GM06990 (cell line): ENCODE results near the gene NKAIN4.

ENCODE experiments used
- DNase-seq: peaks from one replicate; pipeline ENCODE4 v3.0.0-alpha.2; 2011; ENCODE audit not compliant: insufficient read length; ENCODE audit errors: extremely low read depth
- H3K27me3 ChIP-seq: replicated peaks from 2 replicates; pipeline ENCODE4 v1.6.0; 2011; ENCODE audit warnings: low read length; ENCODE audit not compliant: control insufficient read depth, insufficient read depth
- H3K36me3 ChIP-seq: 2 replicates; pipeline ENCODE4 v1.5.1; 2011; ENCODE audit warnings: low read length; ENCODE audit not compliant: control insufficient read depth, insufficient read depth
- H3K4me3 ChIP-seq: replicated peaks from 2 replicates; pipeline ENCODE4 v1.5.1; 2011; ENCODE audit warnings: low read depth, mild to moderate bottlenecking, control low read depth, low read length
- TF ChIP-seq, protein P1 (sequence below): IDR thresholded peaks from 2 replicates; pipeline ENCODE4 v1.5.1; 2011; ENCODE audit warnings: low read length, control low read depth, mild to moderate bottlenecking, inconsistent platforms; ENCODE audit not compliant: insufficient read depth, poor library complexity, severe bottlenecking

The NKAIN4 gene

DNA sequence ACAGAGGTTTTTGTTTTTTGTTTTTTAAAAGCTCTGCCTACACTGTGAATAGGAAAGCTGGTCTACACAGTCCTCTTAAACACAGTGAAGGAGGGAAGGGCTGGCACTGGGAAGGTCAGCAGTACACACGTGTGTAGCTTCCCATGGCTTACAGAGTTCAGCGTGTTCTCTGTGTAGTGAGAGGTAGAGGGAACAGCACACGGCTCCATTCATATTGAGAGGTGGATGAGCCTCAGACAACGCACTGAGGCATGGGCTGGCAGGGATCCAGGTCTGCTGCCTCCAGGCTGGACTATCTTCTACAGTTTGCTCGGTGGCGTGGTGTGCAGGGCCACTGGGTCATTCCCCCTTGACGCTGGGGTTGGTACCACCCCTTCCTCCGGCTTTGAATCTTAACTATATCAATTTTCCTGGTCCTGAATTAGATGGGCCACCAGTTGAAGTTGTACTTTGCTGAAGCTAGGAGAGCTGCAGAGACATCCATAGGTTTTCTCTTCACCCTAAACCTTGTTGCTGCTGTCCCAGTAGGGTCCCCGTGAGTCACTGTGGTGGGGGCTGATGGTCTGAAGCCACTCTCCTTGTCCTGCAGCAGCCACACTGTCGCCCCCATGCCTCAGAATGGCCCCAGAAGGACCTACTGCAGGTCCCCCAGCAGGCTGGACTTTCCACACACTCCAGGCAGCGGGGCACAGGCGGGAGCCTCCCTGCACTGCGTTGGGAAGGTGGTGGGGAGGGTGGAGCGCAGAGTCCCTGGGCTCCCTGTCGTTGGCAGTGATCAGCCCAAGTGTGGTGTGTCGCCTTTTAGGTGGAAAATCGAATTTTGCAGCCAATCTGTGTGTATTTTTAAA lies 20.3 kb upstream of the NKAIN4 start:
- peaks cover 16% of the 10 kb centered on the region for H3K36me3 ChIP-seq
- H3K4me3 ChIP-seq = peak overlapping the region; percentile 30; the same call in 1 of the 2 replicates

DNA sequence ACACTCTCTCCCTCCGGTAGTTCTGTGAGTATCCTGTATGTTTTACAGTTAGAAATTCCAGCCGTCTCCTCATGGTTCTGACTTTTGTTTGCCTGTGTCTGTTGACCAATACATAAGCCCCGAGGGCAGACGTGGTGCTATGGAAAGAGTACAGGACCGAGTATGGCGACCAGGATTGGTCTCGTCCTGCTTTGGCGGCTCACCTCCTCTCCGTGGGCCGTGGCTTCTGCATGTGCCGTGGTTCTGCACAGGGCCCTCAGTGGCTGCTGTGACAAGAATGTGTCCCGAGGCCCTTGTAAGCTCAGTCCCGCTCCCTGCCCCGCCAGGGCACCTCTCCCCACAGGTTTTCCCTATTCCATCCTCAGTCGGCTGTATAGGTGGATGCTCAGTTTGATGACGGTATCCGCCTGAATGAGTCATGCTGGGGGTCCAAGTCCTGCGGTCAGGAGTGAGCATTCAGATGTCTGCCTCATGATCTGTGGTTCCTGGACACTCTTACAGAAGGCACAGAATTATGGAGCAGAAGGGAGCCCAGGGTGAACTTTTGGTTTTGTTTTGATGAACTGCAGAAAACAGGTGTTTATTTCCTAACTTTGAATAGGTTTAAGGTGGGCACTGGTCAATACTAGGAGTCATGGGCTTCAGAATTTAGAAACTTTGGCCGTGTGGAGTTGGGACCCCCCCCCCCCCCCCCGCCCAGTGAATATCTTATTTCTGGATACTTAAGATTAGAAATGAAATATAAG lies 19.5 kb upstream of the NKAIN4 start:
- Histone ChIP-seq H3K27me3 (no peaks in the 10 kb centered on the region), H3K4me3 (peak overlapping the region; percentile 96), H3K36me3 (peaks cover 14% of the 10 kb centered on the region)
- TF ChIP-seq, protein P1, sequence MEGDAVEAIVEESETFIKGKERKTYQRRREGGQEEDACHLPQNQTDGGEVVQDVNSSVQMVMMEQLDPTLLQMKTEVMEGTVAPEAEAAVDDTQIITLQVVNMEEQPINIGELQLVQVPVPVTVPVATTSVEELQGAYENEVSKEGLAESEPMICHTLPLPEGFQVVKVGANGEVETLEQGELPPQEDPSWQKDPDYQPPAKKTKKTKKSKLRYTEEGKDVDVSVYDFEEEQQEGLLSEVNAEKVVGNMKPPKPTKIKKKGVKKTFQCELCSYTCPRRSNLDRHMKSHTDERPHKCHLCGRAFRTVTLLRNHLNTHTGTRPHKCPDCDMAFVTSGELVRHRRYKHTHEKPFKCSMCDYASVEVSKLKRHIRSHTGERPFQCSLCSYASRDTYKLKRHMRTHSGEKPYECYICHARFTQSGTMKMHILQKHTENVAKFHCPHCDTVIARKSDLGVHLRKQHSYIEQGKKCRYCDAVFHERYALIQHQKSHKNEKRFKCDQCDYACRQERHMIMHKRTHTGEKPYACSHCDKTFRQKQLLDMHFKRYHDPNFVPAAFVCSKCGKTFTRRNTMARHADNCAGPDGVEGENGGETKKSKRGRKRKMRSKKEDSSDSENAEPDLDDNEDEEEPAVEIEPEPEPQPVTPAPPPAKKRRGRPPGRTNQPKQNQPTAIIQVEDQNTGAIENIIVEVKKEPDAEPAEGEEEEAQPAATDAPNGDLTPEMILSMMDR = no peak
- DNase-seq = no peak

More for the DNA sequence above, 20.3 kb upstream of the NKAIN4 start:
- TF ChIP-seq, protein P1 = no peak
- H3K27me3 ChIP-seq = no peaks in the 10 kb centered on the region
- DNase-seq = no peak

DNA sequence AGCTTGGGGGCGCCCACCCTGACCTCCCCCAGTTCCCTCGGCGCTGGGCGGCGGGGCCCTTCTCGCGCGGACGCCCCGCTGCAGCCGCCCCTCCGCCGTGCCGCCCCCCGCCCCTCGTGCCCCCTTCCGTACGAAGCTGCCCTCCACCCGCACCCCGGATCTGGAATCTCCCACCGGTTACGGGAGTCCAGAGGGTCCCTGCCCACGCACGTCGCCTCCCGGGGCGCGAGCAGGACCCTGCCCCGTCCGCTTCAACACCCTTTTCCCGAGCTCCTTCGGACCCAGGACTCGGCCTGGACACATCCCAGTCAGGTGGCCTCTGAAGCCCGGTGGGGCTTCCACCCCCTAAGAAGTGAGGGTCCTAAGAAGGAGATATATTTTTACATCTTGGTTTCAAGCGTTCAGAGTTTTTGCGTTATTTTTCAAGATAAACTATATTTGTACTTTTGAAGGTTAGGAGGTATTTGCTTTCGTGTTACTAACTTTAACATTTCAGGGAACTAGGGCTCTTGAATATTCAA lies 18.9 kb upstream of the NKAIN4 start:
- DNase-seq = no peak
- H3K4me3 ChIP-seq = peak overlapping the region; percentile 96
- no peaks in the 10 kb centered on the region for H3K27me3 ChIP-seq
- TF ChIP-seq, protein P1 = no peak
- peaks cover 11% of the 10 kb centered on the region for H3K36me3 ChIP-seq

DNA sequence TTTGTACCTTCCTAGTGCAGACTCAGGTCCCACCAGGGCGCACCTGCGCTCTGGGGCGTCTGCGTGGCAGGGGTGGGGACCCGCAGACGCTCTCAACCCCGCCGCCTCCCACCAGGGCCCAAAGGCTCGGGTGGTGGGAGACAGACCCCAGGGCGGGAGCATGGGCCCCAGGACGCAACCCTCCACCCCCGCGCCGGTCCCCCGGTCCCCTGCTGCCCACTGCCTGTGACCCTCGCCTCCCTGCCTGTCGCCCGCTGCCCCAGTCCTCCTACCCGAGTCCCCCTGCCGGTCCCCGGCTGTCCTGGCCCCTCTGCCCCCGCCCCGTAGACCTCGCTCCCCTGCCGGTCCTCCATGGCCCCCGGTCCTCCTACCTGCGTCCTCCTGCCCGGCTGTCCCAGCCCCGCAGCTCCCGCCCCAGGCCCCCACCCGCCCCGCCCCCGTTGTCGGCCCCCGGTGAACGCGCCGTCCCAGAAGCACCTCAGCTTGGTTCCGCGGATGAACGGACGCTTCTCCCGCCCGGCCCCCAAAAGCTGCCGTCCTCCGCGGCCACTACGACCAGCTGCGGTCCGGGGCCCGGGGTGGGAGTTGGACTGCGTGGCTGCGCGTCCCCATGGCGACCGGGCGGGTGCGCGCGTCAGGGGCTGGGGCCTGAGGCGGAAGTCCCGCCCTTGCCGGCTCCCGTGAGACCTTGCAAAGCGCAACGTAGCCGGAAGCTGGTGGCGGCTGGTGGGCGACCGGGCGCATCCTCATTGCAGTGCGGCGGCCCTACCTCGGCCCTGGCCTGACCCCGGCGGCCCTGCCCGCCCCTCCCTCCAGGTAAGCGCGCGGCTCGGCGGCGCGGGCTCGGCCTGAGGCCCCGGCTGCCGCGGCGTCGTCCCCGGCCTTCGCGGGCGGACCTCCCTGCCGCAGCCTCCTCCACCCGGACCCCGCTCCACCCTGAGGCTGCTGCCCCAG lies 18.1 kb upstream of the NKAIN4 start, which contains the start of gene ARFGAP1:
Gene ARFGAP1, plus strand, starts transcription at position 709 of the 954 bp plus-strand sequence. CDS start 2,768 bp downstream, outside the sequence.
- TF ChIP-seq, protein P1 = no peak
- Histone ChIP-seq H3K27me3 (no peaks in the 10 kb centered on the region), H3K4me3 (peak within 1 kb of the TSS; percentile 96), H3K36me3 (peaks cover 3% of the 10 kb centered on the region)
- peak; percentile 88 for DNase-seq

DNA sequence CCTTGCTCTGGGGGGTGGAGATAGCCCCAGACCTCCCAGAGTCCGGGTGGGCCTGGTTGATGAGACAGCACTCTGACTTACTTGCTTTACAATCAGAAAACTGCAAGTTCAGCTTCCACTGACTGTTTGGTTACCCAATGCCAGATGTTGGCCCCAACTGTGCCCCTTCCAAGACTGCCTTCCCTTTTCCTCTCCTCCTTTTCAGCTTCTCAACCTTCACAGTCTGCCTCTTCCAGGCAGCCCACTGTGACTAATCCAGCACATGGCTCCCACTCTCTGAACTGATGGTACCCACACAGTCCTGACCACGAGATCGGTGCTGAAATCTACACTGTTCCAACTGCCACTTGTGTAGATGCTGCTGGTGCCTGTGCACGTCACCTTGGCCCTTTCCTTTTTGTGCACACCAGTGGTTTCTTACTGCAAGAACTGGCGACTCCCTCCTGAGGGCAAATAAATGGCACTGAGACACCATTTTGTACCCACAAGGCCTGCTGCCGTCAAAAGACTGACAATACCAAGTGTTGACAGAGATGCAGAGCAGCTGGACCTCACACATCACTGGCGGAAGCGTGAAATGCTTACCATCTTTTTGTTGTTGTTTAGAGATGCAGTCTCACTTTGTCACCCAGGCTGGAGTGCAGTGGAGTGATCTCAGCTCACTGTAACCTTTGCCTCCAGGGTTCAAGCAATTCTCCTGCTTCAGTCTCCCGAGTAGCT lies 16.5 kb upstream of the NKAIN4 start:
- TF ChIP-seq, protein P1 = no peak
- no peaks in the 10 kb centered on the region; the same call in 1 of the 2 replicates for H3K36me3 ChIP-seq
- no peak for DNase-seq
- H3K27me3 ChIP-seq = no peaks in the 10 kb centered on the region
- H3K4me3 ChIP-seq = no peak overlapping the region
